ENCODE data around the gene DENND5B.
"Not testable (repeated sequence)": the region's sequence is repeated elsewhere in the genome, so short reads cannot be mapped to it uniquely, and the experiment has no call there.

The DENND5B gene

GRCh38 chr12:31375422-31375821 lies 215.5 kb downstream of the DENND5B start:
- not testable (repeated sequence) for DNase-seq (ENCODE audit: low spot score)

DNA sequence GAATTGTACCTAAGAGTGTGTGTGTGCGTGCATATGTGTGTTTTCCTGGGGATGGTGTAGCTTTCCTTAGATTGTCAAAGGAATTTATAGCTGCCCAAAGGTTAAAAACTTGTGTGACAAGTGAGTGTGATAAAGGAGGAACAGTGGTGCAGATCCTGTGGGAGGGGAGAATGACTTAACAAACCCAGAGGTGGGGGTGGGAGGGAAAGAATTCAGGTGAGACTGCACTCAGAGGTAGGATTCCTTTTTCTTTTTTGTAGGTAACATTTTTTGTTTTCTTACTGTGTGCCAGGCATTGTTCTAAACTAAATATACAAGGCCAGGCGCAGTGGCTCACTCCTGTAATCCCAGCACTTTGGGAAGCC lies 219.7 kb downstream of the DENND5B start:
- no peak for DNase-seq (ENCODE audit: low spot score)

DNA sequence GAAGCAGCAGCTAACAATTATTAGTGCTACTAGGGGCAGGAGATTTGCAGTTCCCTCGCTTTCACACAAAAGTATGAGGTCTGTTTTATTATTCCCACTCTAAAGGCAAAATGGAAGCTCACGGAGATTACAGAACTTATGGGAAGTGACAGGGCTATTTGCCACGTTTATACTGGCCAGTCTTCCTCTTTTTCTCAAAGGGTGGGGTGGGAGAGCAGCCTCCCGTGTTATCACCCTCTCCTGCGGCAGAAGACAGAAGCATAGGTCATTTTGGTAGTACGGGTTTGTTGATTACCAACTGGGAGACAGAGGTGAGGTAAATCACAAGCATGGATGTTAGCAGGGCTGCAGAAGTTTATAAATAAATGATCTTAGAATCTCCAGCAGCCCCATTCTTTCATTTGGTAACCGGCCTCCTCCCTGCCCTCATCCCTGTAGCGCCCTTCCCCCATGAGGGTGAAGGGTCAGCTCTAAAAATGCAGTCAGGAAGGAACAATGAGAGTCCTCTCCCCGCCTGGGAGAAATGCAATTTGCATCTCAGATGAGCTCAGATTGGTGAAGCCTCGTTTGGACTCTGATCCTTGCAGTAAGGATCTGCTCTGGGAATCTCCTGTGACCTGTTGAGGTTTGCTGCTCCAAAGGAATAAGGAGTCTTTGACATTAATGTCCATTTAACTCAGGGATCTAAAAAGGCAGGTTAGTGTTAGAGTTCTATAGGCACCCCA lies 220.2 kb downstream of the DENND5B start:
- no peak for DNase-seq (ENCODE audit: low spot score)

- DNase-seq (ENCODE audit: low spot score) = peak; percentile 60
These were observed 221.0 kb downstream of the DENND5B start for GRCh38 chr12:31369712-31370521.

DNA sequence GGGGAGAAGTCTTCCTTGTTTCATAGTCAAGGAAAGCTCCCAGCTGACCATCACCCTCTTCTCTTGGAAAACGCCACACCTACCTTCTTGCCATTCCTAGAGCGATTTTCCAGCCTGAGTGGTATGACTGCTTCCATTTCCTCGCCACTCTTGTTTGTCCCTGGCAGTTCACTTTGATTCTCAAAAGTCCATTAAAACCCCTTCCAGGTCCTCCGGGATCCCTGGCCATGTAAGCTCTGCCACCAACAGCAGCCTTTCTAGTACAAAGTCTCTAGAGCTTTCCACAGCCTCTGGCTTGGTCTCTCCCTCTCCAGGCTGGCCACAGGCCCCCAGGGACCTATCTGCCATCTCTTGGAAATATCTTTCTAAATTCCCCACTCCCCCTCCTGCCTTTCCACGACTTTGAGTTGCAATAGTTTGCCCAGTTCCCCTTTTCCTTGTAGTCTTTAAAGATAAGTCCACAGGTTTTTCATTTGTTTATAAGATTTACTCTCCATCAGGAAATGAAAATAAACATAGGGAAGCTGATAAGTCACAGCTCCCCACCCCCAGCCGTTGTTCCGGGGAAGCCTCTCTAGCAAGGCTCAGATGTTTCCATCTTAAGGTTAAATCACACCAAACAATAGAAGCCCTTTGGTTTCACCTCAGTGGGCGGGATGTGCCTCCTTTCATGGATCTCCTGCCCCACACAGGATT lies 222.1 kb downstream of the DENND5B start:
- no peak for DNase-seq (ENCODE audit: low spot score)

DNA sequence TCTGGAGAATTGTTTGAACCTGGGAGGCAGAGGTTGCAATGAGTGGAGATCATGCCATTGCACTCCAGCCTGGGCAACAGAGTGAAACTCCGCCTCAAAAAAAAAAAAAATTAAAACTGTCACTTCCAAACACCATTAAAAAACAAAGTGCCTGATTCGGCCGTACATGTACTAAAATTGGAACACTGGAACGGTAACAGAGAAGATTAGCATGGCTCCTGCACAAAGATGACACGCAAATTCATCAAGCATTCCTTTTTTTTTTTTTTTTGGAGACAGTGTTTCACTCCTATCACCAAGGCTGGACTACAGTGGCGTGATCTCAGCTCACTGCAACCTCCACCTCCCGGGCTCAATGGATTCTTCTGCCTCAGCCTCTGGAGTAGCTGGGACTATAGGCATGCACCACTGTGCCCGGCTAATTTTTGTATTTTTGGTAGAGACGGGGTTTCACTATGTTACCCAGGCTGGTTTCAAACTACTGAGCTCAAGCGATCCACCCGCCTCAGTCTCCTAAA lies 224.8 kb downstream of the DENND5B start:
- no peak for DNase-seq (ENCODE audit: low spot score)

DNA sequence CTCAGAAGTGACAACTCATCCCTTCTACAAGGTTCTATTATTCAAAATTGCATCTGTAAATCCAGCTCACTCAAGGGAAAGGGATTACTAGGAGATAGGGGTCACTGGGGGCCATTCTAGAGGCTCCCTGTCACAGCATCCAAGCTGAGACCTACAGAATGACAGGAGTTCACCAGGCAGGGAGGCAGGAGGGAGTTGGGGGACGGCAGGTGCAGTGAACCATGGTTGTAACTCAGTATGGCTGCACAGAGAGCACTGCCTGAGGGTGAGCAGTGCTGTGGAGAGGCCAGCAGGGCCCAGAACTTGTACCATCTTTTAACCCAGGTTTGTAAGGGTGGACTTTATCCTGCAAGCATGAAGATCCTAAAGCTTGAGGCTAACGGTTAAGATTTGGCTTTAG lies 227.1 kb downstream of the DENND5B start:
- no peak for DNase-seq (ENCODE audit: low spot score)

DNA sequence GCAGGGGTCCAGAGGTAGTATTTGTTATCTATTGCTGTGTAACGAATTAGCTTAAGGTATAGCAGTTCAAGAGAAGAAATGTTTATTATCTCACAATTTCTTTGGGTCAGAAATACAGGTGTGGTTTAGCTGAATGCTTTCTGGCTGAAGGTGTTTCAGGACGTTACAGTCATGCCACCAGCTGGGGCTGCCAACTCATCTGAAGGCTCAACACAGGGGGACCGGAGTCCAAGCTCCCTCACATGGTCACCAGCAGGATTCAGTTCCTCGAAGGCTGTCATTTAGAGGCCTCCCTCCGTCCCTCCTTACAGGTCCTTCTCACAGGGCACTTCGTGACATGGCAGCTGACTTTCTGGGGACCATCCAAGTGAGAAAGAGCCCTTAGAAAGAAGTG lies 227.5 kb downstream of the DENND5B start:
- no peak for DNase-seq (ENCODE audit: low spot score)

- no peak for DNase-seq (ENCODE audit: low spot score)
These were observed 228.0 kb downstream of the DENND5B start for GRCh38 chr12:31362759-31363415.

DNA sequence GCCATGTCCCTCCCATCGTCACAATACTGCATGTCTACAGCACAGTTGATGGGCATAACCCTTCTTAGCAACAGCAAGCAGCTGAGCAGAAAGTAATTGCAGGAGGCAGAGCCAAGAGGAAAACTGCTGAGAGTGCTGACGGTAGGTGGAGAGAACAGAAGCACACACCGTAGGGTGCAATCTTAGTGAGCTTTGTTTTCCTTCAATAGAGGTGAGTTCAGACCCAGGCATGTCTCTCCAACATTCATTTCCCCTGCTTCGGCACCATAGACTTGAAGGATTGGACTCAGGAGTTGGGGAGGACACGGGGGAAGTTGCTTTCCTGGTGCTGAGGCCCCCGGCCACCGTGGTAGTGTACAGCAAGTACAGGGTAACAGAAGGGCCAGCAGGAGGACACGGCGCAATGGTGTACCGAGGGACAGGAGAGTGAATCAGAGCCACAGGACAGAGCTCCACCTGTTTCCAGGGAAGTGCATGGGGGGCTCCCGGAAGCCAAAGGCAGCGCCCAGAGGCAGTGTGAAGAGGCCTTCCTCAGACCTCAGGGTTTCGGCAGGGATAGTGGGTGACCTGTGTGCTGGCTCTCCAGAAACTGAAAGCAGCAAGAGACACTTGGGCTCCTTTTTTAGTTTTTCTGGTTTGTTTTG lies 228.7 kb downstream of the DENND5B start:
- DNase-seq (ENCODE audit: low spot score) = no peak

DNA sequence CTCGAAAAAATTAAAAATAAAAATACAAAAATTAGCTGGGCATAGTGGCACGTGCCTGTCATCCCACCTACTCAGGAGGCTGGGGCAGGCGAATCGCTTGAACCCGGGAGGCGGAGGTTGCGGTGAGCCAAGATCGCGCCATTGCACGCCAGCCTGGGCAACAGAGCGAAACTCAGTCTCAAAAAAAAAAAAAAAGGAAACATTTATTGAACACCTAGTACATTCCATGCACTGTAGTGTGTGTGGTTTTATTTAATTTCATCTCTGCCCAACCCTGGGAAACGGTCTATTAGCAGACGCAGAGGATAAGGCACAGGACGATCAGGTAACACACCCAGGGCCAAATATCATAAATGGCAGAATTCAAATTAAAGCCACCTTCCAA lies 229.2 kb downstream of the DENND5B start:
- DNase-seq (ENCODE audit: low spot score) = no peak

DNA sequence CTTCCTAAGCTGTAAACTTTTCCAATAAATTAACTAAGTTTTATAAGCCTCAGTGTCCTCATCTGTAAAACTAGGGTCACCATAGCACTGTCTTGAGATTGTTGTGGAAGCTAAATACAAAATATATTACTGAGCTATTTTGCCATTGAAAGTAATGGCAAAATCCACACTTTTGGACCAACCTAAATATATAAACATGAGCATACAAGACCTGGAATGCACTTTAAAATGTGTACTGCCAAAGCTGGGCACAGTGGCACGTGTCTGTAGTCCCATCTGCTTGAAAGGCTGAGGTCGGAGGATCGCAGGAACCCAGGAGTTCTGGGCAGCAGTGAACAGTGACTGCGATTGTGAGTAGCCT lies 235.2 kb downstream of the DENND5B start:
- no peak for DNase-seq (ENCODE audit: low spot score)

GRCh38 chr12:31353750-31354708 lies 236.9 kb downstream of the DENND5B start:
- no peak for DNase-seq (ENCODE audit: low spot score)

- DNase-seq (ENCODE audit: low spot score) = no peak
These were observed 244.7 kb downstream of the DENND5B start for GRCh38 chr12:31346267-31346666.

GRCh38 chr12:31343139-31343538 lies 247.8 kb downstream of the DENND5B start:
- no peak for DNase-seq (ENCODE audit: low spot score)

DNA sequence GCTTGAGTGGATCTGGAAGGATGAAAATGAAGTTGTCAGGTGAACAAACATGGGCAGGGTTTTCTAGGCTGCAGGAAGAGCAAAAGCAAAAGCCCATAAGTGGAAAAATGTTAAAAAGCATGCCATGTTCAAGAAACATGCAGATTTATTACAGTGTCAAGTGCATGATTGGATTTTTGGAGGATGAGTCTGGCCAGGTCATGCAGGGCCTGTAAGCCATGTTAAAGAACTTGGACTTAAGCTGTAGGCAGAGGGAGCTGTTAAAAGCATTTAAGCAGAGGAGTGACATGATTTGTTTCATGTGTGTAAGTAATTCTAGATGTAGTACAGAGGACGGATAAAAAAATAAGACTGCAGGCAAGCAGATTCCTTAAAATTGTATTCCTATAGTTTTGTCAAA lies 248.7 kb downstream of the DENND5B start:
- no peak for DNase-seq (ENCODE audit: low spot score)

GRCh38 chr12:31339831-31340622 lies 250.9 kb downstream of the DENND5B start:
- DNase-seq (ENCODE audit: low spot score) = no peak

- no peak for DNase-seq (ENCODE audit: low spot score)
These were observed 253.0 kb downstream of the DENND5B start for GRCh38 chr12:31337952-31338351.
